Activated CD4-positive, alpha-beta T cell treated with anti-CD3 and anti-CD28 coated beads, Interleukin-2, amount 10 ng/mL, durations not matched to agents 7 days and 5 days (primary cell): Measurements from ENCODE around the gene MMADHC. TPM values are rescaled to one million over a fixed set of nuclear protein-coding genes. Genes with fewer than 3 reads are reported as not detected.
A peak's percentile ranks its signal among the peaks of the same experiment; 100 is the strongest.

Experiments used
- CTCF ChIA-PET: fragments of 350-600 bp; sonication (Branson Sonifier 250); formaldehyde crosslinking; loops from one replicate; lab custom pipeline; 2021; ENCODE audit warnings: antibody characterized with exemption; lab: Charles Lee
- POLR2A ChIA-PET: fragments of 350-600 bp; sonication (Branson Sonifier 250); formaldehyde crosslinking; loops from one replicate; lab custom pipeline; 2021; ENCODE audit warnings: antibody characterized with exemption; lab: Charles Lee
- DNase-seq: peaks from one replicate; pipeline ENCODE4 v3.0.0-alpha.2; 2020
- H3K27ac Mint-ChIP-seq: one replicate; pipeline ENCODE4 v1.8.0; 2021; ENCODE audit warnings: mild to moderate bottlenecking, moderate library complexity, mixed read lengths
- H3K27me3 Mint-ChIP-seq: one replicate; pipeline ENCODE4 v1.8.0; 2021; ENCODE audit warnings: mixed read lengths
- H3K36me3 Mint-ChIP-seq: one replicate; pipeline ENCODE4 v1.8.0; 2021; ENCODE audit warnings: low read depth, mixed read lengths
- H3K4me1 Mint-ChIP-seq: one replicate; pipeline ENCODE4 v1.8.0; 2021; ENCODE audit warnings: mixed read lengths
- H3K4me3 Mint-ChIP-seq: one replicate; pipeline ENCODE4 v1.8.0; 2021; ENCODE audit warnings: mild to moderate bottlenecking, moderate library complexity, mixed read lengths
- H3K9me3 Mint-ChIP-seq: one replicate; pipeline ENCODE4 v1.8.0; 2021; ENCODE audit warnings: mixed read lengths
- total RNA-seq, 2 experiments: library from RNA; stranded (reverse); gene quantifications; one replicate each; pipeline ENCODE4 v1.2.3, GENCODE V29; 2021

MMADHC gene
- total RNA-seq: 10 to 100 TPM; 92.8 to 94.5 TPM

DNA sequence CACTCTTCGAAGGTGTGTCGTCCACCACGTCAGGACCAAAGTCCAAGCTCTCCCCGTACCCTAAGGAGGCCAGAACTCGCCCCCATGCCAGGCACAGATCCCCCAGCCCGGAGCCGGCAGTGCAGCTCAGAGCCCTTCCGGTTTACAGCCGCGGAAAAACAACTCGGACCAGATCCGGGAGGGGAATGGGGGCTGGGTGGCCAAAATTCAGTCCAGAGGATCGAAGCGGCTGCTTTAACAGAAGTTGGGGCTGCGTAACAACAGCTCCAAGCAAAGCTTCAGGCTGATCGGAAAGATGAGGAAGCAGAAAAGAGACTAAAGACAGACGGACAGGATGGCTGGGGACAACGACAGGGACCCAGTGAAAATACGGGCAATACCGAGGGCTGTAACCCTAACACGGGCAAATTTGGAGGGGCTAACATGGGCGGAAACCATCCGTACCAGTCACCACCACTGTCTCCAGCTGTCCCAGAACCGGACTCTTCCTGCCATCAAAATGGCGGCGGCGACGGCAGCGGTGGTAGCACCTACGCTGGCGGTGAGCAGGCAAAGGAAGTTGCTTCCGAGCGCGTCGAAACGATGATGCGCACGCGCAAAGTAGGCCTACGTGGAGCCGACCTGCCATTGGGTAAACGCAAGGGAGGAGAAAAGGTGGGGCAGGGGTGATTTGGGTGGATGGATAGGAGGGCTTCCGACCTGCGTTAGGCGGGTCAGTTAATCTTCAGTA lies at the start of gene MMADHC:
MMADHC (minus strand) TSS at position 556 of the 730 bp plus-strand sequence. CDS start 678 bp downstream, outside the sequence.
- Mint-ChIP-seq H3K27me3 (peaks cover 15% of the 10 kb centered on the region), H3K36me3 (peaks cover 36% of the 10 kb centered on the region), H3K4me3 (peak within 1 kb of the TSS; percentile 93), H3K9me3 (peaks cover 3% of the 10 kb centered on the region), H3K27ac (peak within 1 kb of the TSS; percentile 99), H3K4me1 (peaks cover 44% of the 10 kb centered on the region)
- peak; percentile 95 for DNase-seq
- CTCF ChIA-PET: interaction anchor here (0.6 to 1.6 kb wide), 3 partner anchors 10 to 1702 kb away, joined by 3 to 6 read pairs (median 4); no protein-coding TSS in a partner anchor
- POLR2A ChIA-PET: interaction anchor here (0.5 kb wide), 1 partner anchor 416 kb away, joined by 3 read pairs; no protein-coding TSS in a partner anchor

DNA sequence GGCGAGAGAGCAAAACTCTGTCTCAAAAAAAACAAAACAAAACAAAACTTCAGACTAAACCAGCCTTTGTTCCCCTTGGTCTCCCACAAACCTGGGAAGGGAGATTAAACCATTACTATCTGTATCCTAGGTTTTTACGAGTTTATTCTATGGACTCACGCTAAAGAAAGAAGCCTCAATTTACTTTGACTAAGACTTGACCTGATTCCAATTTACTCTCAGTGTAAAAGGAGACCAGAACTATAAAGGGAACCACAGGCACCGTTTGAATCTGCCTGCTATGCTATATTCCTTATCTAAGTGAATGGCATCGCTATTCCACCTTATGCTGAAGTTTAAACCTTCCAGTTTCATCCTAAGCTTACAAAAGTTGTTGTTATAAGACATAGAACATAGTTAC lies 46.5 kb upstream of the MMADHC start:
- no peaks in the 10 kb centered on the region for H3K9me3 Mint-ChIP-seq
- no peak for DNase-seq
- no peaks in the 10 kb centered on the region for H3K27me3 Mint-ChIP-seq
- CTCF ChIA-PET: interaction anchor here (0.6 kb wide), 1 partner anchor 427 kb away, joined by 3 read pairs; no protein-coding TSS in a partner anchor
- POLR2A ChIA-PET: no interaction called here
- no peak overlapping the region for H3K4me3 Mint-ChIP-seq
- H3K36me3 Mint-ChIP-seq: no peaks in the 10 kb centered on the region
- H3K4me1 Mint-ChIP-seq: no peaks in the 10 kb centered on the region
- H3K27ac Mint-ChIP-seq: no peak overlapping the region

DNA sequence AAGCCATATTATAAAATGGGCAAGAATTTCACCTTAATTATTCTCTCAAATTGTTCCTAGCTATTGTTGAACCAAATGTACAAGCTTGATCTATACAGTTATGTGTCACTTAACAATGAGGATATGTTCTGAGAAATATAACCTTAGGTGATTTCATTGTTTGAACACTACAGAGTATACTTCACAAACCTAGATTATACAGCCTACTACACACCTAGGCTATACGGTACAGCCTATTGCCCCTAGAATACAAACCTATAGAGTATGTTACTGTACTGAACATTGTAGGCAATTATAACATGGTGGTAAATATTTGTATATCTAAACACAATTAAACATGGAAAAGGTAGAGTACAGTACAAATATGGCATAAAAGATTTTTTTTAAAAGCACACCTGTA lies 42.9 kb upstream of the MMADHC start:
- CTCF ChIA-PET: no interaction called here
- Mint-ChIP-seq H3K36me3 (no peaks in the 10 kb centered on the region), H3K9me3 (no peaks in the 10 kb centered on the region), H3K27me3 (no peaks in the 10 kb centered on the region), H3K4me3 (no peak overlapping the region), H3K27ac (no peak overlapping the region), H3K4me1 (no peaks in the 10 kb centered on the region)
- POLR2A ChIA-PET: no interaction called here
- no peak for DNase-seq

- Mint-ChIP-seq H3K9me3 (no peaks in the 10 kb centered on the region), H3K36me3 (no peaks in the 10 kb centered on the region), H3K27ac (no peak overlapping the region), H3K27me3 (peaks cover 3% of the 10 kb centered on the region), H3K4me1 (no peaks in the 10 kb centered on the region), H3K4me3 (no peak overlapping the region)
- ChIA-PET CTCF (no interaction called here), POLR2A (no interaction called here)
- DNase-seq: no peak
Measured at GRCh38 chr2:149629026-149629425, 41.5 kb upstream of the MMADHC start.

GRCh38 chr2:149627111-149627801 lies 39.7 kb upstream of the MMADHC start:
- Mint-ChIP-seq H3K27ac (no peak overlapping the region), H3K27me3 (peaks cover 5% of the 10 kb centered on the region), H3K4me3 (no peak overlapping the region), H3K4me1 (no peaks in the 10 kb centered on the region), H3K9me3 (no peaks in the 10 kb centered on the region), H3K36me3 (no peaks in the 10 kb centered on the region)
- DNase-seq: no peak
- ChIA-PET POLR2A (no interaction called here), CTCF (no interaction called here)

DNA sequence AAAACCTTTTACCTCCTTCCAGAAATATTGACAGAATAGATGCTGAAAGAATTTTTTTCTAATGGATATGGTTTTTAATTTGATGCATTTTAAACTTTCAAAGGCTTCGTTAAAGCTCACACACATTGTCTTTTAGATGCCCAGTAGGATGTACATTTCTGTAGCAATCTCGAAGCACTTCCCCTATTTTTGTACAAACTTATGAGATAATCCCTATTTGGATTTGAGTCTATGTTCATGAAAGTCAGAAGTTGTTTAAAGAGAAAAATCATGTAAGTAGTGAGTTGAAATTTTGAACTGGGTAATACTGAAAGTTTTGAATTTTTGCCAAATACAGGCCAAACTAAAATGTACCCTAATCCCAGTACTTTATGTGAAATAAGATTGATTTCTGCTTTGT lies 38.1 kb upstream of the MMADHC start:
- CTCF ChIA-PET: no interaction called here
- no peak for DNase-seq
- POLR2A ChIA-PET: no interaction called here
- no peak overlapping the region for H3K27ac Mint-ChIP-seq
- H3K4me3 Mint-ChIP-seq: no peak overlapping the region
- H3K27me3 Mint-ChIP-seq: peaks cover 5% of the 10 kb centered on the region
- H3K4me1 Mint-ChIP-seq: no peaks in the 10 kb centered on the region
- H3K9me3 Mint-ChIP-seq: no peaks in the 10 kb centered on the region
- H3K36me3 Mint-ChIP-seq: no peaks in the 10 kb centered on the region

DNA sequence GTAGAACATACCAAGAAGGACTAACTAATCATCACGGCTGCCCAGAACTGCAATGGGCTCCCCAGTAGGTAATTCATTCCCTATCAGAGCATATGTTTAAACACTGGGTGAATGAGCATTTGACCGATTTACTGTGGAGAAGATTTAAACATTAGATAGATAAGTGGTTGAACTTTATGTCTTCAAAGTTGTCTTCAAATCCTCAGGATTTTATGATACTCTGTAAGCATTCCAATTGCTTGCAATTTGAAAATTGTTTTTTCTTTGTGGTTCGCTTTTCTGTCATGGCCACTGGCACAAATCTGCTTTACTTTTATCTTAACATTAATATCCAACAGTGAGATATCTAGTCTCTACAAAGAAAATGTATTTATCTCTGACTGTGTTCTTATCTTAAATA lies 37.7 kb upstream of the MMADHC start:
- no peaks in the 10 kb centered on the region for H3K9me3 Mint-ChIP-seq
- CTCF ChIA-PET: no interaction called here

GRCh38 chr2:149622343-149622742 lies 34.8 kb upstream of the MMADHC start:
- Mint-ChIP-seq H3K27me3 (peaks cover 5% of the 10 kb centered on the region), H3K36me3 (no peaks in the 10 kb centered on the region), H3K4me3 (no peak overlapping the region), H3K9me3 (no peaks in the 10 kb centered on the region), H3K4me1 (no peaks in the 10 kb centered on the region), H3K27ac (no peak overlapping the region)
- CTCF ChIA-PET: interaction anchor here (0.8 kb wide), 1 partner anchor 127 kb away, joined by 4 read pairs; no protein-coding TSS in a partner anchor
- DNase-seq: no peak
- POLR2A ChIA-PET: interaction anchor here (0.6 kb wide), 1 partner anchor 1858 kb away, joined by 3 read pairs; no protein-coding TSS in a partner anchor

More for the DNA sequence above, 37.7 kb upstream of the MMADHC start:
- DNase-seq: no peak
- Mint-ChIP-seq H3K27ac (no peak overlapping the region), H3K27me3 (peaks cover 5% of the 10 kb centered on the region), H3K36me3 (no peaks in the 10 kb centered on the region), H3K4me3 (no peak overlapping the region), H3K4me1 (no peaks in the 10 kb centered on the region)
- POLR2A ChIA-PET: no interaction called here

DNA sequence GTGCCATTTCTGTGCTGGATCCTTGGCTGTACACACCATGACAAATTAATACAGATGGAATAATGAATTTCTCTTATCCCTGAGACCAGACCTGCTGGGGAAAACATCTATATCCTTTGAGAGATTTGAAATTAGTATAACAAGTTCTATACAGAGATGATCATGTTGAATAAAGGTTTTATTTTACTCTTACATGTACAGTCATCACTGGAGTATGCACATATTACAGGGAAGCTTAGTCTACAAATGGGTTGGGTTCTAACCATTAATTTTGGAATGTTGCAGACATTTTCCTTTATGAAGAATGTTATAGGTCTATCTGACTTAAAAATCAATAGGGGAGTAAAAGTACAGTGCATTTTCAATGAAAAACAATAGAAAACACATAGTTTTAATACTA lies 29.9 kb upstream of the MMADHC start:
- Mint-ChIP-seq H3K4me3 (no peak overlapping the region), H3K4me1 (no peaks in the 10 kb centered on the region), H3K36me3 (no peaks in the 10 kb centered on the region), H3K9me3 (no peaks in the 10 kb centered on the region), H3K27me3 (no peaks in the 10 kb centered on the region), H3K27ac (no peak overlapping the region)
- no peak for DNase-seq
- ChIA-PET POLR2A (no interaction called here), CTCF (no interaction called here)

GRCh38 chr2:149616681-149617456 lies 29.3 kb upstream of the MMADHC start:
- H3K27ac Mint-ChIP-seq: no peak overlapping the region
- no peaks in the 10 kb centered on the region for H3K36me3 Mint-ChIP-seq
- H3K9me3 Mint-ChIP-seq: no peaks in the 10 kb centered on the region
- no peak overlapping the region for H3K4me3 Mint-ChIP-seq
- ChIA-PET CTCF (no interaction called here), POLR2A (no interaction called here)
- no peaks in the 10 kb centered on the region for H3K4me1 Mint-ChIP-seq
- no peak for DNase-seq
- no peaks in the 10 kb centered on the region for H3K27me3 Mint-ChIP-seq

DNA sequence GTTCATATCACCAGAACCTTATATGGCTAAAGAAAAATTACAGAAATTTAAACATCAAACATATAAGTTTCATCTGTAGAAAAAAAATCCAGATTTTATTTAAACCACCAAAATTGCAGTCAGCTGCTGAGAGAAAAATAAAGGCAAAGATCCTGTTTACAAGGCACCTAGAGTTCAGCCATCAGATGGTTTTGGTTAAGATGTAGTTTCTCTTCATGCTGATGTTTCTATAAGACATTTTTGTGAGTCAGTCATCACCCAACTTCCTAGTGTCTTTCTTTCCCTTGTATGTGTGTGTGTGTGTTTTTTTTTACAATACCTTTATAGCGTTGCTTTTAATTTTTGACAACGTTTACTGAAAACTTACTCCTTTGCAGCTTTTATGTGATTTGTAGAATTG lies 26.1 kb upstream of the MMADHC start:
- no peak overlapping the region for H3K27ac Mint-ChIP-seq
- H3K4me3 Mint-ChIP-seq: no peak overlapping the region
- no peaks in the 10 kb centered on the region for H3K4me1 Mint-ChIP-seq
- CTCF ChIA-PET: interaction anchor here (1.1 kb wide), 1 partner anchor 16 kb away, joined by 3 read pairs; no protein-coding TSS in a partner anchor
- H3K36me3 Mint-ChIP-seq: no peaks in the 10 kb centered on the region
- POLR2A ChIA-PET: no interaction called here
- H3K9me3 Mint-ChIP-seq: no peaks in the 10 kb centered on the region
- no peak for DNase-seq
- no peaks in the 10 kb centered on the region for H3K27me3 Mint-ChIP-seq

GRCh38 chr2:149612122-149612521 lies 24.5 kb upstream of the MMADHC start:
- Mint-ChIP-seq H3K4me1 (no peaks in the 10 kb centered on the region), H3K27me3 (peaks cover 4% of the 10 kb centered on the region), H3K9me3 (no peaks in the 10 kb centered on the region), H3K36me3 (no peaks in the 10 kb centered on the region), H3K4me3 (no peak overlapping the region), H3K27ac (no peak overlapping the region)
- CTCF ChIA-PET: no interaction called here
- POLR2A ChIA-PET: no interaction called here
- no peak for DNase-seq
